ENCODE results near the gene STYXL1.

The STYXL1 gene

DNA sequence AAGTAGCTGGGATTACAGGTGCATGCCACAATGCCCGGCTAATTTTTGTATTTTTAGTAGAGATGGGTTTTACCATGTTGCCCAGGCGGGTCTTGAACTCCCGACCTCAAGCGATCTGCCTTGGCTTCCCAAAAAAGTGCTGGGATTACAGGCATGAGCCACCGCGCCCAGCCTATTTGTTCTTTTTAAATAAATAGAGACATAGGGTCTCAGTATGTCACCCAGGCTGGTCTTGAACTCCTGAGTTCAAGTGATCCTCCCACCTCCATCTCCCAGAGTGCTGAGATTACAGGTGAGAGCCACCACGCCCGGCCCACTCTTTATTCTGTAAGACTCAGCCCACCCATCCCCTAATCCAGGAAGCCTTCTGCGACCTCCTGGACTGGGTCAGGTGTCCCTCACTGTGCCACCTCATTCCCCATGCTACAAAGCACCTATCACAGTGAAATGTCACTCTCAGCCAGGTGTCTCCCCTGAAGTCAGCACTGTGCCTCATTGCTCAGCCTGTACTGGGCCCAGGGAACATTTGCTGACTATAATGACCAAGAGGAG is 56.2 kb downstream of the STYXL1 start:
- DNase-seq: no peak

DNA sequence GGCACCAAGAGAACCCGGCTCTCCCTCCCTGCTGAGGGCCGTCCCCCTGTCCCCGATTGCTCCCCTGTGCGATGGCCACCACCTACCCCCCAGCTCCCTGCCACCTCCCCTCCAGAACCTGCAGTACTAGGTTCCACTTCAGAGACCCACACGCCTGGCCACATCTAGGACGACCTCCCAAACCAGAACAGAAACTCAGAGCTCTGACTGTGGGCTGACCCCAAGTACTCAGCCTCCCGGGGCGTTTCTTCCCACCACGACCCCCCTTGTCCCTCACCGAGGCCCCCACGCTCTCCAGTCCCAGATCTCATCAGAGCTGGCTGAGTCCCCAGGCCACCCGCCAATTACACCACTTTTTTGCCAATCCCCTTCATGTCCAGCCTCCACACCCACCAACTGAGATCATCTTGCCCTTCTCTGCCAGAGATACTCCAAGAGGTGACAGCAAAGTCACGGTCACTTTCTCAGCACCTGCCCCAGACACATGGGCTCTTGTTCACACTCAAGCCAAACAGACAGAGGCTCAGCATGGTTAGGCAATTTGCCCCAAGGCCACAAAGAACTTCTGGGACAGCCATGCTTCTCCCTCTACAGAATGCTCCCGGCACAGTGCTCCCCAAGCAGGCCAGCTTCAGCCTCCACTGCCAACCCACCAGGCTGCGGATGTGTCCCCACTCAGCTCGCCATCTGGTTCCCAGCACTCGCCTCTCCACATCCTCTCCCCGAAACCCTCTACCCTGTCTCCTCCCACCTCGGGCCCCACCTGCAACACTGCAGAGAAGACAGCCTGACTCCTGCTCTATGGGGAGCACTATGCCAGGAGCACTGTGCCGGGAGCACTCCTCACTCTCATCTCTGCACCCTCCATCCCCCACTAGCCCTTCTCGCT is 58.1 kb downstream of the STYXL1 start:
- no peak for DNase-seq

DNA sequence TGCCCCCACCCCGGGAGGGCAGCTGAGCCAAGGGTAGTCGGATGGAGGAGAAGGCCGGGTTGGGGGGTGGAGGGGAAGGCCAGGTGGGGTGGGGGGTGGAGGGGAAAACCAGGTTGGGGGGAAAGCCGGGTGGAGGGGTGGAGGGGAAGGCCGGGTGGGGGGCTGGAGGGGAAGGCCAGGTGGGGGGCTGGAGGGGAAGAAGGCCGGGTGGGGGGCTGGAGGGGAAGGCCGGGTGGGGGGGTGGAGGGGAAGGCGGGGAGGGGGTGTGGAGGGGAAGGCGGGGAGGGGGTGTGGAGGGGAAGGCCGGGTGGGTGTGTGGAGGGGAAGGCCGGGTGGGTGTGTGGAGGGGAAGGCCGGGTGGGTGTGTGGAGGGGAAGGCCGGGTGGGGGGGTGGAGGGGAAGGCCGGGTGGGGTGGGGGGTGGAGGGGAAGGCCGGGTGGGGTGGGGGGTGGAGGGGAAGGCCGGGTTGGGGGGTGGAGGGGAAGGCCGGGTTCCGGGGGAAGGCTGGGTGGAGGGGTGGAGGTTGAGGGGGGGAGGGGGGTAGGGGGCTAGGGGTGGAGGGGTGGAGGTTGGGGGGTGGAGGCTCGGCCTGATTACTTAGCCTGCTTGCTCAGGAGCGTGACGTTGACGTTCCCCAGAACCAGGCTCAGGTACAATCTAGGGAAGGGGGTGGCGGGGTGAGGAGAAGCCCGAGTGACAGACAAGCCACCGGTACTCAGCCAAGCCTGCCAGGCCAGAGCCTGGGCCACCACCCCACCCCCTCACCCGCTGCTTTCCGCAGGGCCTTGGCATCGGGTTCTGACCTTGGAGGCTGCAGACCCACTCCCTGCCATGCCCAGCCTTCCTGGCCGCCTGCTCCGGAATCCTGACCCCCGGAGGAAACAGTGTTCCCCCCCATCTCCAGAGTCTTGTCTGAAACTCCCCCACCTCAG is 59.0 kb downstream of the STYXL1 start:
- no peak for DNase-seq

DNA sequence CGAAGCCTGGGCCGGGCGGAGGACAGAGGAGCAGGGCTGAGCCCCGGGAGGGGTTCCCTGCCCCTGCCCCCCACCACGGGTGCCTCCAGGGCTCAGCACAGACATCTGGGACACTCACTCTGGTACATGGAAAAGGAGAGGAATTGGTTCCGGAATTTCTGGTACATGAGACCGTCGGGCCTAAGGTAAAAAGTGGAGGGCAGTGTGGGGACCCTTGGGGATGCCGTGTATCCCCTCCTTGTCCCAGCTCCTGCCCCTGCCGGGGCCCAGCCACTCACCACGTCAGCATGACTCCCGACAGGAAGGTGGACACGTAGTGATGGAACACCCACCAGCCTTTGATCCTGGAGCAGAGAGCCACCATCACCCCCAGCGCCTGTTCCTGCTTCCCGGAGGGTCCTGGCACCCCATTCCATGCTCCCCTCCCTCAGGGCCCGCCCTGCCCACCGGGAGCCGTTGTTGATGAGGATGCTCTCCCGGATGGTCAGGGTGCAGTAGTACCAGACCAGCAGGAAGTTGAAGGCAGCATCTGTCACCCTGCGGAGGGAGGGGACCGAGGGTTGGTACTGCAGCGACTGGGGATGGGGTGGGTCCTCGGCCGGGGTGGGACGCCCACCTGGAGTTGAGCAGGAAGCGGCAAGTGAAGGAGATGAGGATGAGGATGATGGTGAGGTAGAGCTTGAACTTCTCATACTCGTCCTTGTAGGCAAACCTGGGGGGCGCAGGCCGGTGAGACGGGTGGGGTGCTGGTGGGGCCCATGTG is 59.8 kb downstream of the STYXL1 start:
- DNase-seq: no peak

DNA sequence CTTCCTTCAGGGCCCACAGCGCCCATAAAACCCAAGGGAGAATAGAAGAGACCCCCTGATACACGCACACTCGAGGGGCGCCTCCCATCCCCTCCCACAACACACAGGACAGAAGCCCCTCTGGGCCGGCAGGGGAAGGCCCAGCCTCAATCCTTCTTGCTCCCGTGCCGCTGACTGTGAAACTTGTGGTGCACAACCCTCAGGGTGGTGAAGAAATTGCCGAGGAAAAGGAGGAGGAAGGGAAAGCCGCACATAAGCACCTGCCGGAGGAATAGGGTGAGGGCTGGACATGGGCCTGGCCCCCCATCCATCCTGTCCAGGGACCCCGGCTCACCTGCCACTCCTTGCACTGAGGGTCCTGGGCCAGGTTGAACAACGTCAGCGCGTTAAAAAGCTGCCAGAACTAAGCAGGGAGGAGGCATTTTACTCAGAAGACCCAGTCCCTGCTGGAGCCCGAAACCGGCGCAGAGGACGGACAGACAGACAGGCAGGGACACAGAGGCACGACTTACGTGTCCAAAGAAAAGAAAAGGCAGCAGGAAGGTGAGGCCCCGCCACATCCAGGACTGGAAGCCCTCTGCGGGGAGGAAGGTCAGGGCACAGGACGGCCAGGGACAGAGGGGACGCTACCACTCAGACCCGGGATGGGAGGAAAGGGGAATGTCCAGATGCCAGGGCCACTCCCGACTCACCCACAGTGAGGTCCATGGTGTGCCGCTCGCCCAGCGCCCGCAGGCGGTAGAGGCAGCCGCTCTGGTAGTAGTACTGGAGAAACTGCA is 60.6 kb downstream of the STYXL1 start:
- DNase-seq: no peak

DNA sequence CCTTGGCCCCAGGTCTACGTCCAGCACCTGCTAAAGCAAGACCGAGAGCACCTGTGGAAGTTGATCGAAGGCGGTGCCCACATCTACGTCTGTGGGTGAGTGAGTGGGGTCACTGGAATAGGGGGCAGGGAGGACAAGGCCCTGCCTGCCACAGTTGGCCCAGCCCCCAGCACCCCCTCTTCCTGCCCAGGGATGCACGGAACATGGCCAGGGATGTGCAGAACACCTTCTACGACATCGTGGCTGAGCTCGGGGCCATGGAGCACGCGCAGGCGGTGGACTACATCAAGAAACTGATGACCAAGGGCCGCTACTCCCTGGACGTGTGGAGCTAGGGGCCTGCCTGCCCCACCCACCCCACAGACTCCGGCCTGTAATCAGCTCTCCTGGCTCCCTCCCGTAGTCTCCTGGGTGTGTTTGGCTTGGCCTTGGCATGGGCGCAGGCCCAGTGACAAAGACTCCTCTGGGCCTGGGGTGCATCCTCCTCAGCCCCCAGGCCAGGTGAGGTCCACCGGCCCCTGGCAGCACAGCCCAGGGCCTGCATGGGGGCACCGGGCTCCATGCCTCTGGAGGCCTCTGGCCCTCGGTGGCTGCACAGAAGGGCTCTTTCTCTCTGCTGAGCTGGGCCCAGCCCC is 61.5 kb downstream of the STYXL1 start:
- DNase-seq: no peak

DNA sequence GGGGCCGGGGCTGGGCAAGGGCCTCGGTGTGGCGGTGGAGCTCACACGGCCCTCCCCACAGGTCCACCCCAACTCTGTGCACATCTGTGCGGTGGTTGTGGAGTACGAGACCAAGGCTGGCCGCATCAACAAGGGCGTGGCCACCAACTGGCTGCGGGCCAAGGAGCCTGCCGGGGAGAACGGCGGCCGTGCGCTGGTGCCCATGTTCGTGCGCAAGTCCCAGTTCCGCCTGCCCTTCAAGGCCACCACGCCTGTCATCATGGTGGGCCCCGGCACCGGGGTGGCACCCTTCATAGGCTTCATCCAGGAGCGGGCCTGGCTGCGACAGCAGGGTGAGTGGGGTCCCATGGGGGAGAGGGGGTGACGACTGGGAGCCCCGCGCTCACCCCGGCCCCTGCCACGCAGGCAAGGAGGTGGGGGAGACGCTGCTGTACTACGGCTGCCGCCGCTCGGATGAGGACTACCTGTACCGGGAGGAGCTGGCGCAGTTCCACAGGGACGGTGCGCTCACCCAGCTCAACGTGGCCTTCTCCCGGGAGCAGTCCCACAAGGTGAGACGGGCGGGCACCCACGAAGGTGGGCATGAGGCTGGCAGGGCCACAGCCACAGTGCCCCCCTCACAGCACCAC is 62.2 kb downstream of the STYXL1 start:
- no peak for DNase-seq

DNA sequence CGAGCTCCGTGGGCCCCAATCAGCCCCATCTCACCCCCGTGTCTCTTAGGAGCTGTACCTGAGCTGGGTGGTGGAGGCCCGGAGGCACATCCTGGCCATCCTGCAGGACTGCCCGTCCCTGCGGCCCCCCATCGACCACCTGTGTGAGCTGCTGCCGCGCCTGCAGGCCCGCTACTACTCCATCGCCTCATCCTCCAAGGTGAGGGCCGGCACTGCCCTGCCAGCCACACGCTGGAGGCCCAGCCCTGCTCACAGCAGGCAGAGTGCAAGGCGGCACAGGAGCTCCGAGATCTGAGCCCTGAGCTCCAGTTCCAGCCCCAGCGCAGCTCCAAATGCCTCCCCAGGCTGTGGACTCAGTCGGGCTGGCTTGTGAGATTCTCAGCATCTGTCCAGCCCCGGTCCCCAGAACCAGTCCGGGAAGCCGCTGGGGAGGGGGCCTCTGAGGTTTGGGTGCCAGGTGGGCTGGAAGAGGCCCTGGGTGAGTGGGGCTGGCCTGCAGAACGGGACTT is 62.7 kb downstream of the STYXL1 start:
- no peak for DNase-seq

GRCh38 chr7:75984130-75985008 is 63.4 kb downstream of the STYXL1 start:
- no peak for DNase-seq

GRCh38 chr7:75983471-75984129 is 64.2 kb downstream of the STYXL1 start:
- no peak for DNase-seq

- no peak for DNase-seq
Observed at GRCh38 chr7:75982306-75983064, 65.3 kb downstream of the STYXL1 start.

DNA sequence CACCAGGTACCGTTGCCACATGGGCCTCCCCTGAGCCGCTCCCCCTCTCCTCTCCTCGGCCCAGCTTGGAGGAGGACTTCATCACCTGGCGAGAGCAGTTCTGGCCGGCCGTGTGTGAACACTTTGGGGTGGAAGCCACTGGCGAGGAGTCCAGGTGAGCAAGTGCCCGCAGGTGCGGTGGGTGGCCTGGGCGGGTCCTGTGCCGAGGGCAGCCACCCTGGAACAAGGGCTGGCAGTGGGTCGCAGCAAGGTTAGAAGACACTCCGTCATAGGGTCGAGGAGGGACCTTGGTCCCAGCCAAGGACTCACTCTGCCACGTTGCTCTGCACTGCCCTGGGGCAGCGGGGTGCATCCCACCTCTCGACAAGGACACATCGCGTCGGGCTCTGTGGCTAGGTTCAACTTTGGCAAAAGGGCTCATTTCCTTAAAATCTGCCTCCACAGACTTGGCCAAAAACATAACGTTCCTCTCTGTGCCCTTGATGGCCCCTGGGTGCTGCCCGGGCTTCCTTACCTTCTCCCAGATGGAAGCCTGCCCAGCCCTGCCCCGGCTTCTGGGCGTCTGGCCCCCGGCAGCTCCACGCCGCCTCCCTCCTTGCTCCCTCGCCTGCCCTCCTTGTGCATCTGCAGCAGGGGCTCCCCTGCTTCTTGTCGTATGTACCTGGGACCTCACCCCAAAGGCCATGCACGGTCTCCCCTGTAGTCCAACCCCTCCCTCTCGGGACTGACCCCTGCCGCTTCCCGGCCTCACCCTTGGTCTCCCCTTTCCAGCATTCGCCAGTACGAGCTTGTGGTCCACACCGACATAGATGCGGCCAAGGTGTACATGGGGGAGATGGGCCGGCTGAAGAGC is 66.1 kb downstream of the STYXL1 start:
- DNase-seq: no peak

- DNase-seq: no peak
Observed at GRCh38 chr7:75981203-75981452, 66.7 kb downstream of the STYXL1 start.

GRCh38 chr7:75980430-75981202 is 67.2 kb downstream of the STYXL1 start:
- DNase-seq: no peak

GRCh38 chr7:75979759-75980429 is 67.9 kb downstream of the STYXL1 start:
- no peak for DNase-seq

- no peak for DNase-seq
Observed at GRCh38 chr7:75977743-75978142, 70.1 kb downstream of the STYXL1 start.

All from inflammatory macrophage treated with lipopolysaccharide for 4 hours (primary cell).